ENCODE measurements around the gene FUNDC1.
"Not testable (repeated sequence)": the region's sequence is repeated elsewhere in the genome, so short reads cannot be mapped to it uniquely, and the experiment has no call there.

FUNDC1 gene

DNA sequence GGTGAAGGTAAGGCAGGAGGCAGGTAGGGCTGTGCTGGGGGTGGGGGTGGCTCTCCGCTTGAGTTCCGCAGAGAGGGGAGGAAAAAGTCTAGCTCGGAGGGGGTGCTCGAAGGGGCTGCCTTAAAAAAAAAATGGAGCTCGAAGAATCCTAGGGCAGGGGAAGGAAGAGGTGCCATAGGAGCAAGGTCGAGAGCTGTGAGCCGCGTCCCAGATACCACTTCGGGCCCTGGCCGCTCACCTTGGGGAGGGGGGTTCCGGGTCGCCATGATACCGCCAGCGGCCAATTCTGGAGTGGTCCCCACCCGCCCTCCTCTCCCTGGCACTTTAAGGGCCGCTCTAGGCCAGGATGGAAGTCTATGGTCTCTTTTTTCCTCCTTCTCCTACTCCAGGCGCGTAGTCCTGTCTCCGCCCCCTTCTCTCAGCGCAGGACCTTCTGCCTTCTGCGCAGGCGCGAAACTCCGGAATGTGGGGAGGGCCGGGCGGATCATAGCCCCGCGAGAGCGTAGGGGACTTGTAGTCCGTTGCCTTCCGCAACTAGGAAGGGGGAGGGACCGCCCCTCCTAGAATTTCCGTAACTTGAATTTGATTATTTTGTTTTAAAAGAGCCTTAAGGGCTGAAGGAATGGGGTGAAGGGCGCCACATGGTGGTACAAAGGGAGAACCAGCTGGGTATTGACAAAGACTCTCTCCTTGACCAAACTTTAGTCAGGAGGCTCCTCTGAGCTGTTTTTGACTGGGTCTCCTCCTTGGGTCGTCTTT is at the start of gene FUNDC1:
TSS of gene FUNDC1 (minus strand) at position 293 of the 759 bp plus-strand sequence. CDS start at position 266, 27 bp downstream.
- peak; percentile 93 for DNase-seq

GRCh38 chrX:44585866-44586265 is 43.2 kb upstream of the FUNDC1 start:
- DNase-seq: no peak

- no peak for DNase-seq
Measured at GRCh38 chrX:44580466-44580865, 37.8 kb upstream of the FUNDC1 start.

GRCh38 chrX:44572340-44572938 is 29.8 kb upstream of the FUNDC1 start:
- DNase-seq: no peak

- DNase-seq: no peak
Measured at GRCh38 chrX:44570522-44570921, 27.9 kb upstream of the FUNDC1 start.

DNA sequence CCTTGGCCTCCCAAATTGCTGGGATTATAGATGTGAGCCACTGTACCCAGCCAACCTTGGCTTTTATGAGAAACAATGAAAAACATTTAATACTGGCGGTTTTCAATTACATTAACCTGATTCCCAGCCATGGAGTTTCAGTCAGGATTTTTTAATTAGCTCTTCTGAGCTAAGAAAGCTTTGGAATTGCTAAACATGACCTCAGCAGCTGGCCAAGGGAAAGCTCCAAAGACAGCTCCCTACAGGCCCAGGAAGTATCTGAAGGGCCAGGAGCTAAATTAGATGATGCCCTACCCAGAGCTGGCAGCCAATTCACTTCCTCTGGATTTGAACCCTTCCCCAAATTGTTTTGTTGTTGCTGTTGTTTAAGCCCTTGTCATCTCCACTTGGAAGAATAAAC is 26.5 kb upstream of the FUNDC1 start:
- DNase-seq: no peak

DNA sequence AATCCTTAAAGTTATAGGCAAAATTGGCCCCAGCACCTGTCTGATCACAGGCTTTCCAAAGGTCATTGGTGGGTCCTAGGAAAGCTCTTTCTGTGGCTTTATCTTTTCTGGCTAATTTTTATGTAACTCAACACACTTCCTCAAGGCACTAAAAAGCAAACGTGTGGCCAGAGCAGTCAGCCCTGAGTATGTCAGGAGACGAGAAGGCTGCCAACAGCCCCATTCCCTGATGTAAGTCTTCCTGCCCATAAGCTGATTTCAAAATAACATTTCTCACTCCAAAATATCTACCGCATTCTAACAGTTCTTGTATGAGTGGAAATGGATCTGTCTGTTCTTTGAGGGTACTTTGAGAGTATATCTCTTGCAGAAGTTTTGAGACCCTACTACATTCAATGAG is 25.5 kb upstream of the FUNDC1 start:
- DNase-seq: no peak

GRCh38 chrX:44561896-44562295 is 19.2 kb upstream of the FUNDC1 start:
- DNase-seq: not testable (repeated sequence)

- no peak for DNase-seq
Measured at GRCh38 chrX:44550563-44550962, 7.9 kb upstream of the FUNDC1 start.

GRCh38 chrX:44545454-44545853 is 2.8 kb upstream of the FUNDC1 start:
- not testable (repeated sequence) for DNase-seq

DNA sequence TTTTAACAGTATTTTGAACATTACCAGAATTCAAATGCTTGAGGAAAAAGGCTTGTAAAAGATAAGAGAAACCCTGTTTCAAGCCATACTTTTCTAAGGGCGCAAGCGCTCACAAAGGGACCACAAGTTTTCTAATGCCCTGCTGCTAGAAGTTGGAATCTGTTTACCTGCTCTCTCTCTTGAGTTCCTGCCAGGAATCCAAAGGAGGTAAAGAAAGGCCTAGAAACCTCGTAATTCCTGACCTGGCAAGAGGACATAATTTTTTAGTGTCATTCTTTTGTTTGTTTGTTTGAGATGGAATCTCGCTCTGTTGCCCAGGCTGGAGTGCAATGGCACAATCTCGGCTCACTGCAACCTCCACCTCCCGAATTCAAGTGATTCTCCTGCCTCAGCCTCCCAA is 1.4 kb upstream of the FUNDC1 start:
- DNase-seq: no peak

GRCh38 chrX:44536198-44536597 is 6.5 kb downstream of the FUNDC1 start:
- no peak for DNase-seq

DNA sequence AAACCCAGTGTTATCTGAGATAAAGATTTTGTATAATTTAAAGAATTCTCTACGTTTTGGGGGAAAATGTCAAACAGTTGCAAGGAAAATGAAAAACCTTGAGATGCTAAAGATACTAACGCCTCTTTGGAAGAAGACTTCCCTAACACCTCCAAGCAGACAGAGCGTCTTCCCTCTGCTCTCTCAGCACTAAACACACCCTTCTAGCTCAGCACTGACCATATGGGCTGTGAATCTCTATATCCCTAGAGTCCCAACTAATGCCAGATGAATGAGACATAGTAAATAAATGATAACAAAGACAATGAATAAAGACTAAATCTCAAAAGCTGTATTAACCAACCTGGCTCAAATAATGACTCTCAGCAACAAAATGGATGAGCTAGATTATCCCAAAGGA is 13.3 kb downstream of the FUNDC1 start:
- no peak for DNase-seq

- no peak for DNase-seq
Measured at GRCh38 chrX:44514272-44514671, 28.4 kb downstream of the FUNDC1 start.

GRCh38 chrX:44507292-44507691 is 35.4 kb downstream of the FUNDC1 start:
- no peak for DNase-seq

- no peak for DNase-seq
Measured at GRCh38 chrX:44506678-44507077, 36.0 kb downstream of the FUNDC1 start.

- DNase-seq: no peak
Measured at GRCh38 chrX:44503560-44503959, 39.1 kb downstream of the FUNDC1 start.

- DNase-seq: no peak
Measured at GRCh38 chrX:44495091-44495490, 47.6 kb downstream of the FUNDC1 start.

DNA sequence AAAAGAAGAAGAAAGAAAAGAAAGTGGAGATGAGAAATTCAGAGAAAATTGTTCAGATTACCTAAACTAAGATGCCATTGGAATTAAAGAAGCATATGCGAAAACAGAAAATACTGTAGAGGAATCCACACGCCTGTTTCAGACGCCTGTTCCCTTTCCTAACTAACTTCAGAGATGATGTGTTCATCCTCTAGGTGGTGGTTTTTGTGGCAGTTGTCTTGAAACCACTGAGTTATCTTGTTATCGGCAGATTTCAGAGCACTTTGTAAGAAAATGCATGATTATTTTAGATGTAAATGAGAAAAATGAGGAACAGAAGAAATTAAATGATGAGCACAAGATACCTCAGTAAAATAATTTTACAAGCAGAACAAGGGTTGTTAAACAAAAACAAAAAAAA is 48.3 kb downstream of the FUNDC1 start:
- no peak for DNase-seq

DNA sequence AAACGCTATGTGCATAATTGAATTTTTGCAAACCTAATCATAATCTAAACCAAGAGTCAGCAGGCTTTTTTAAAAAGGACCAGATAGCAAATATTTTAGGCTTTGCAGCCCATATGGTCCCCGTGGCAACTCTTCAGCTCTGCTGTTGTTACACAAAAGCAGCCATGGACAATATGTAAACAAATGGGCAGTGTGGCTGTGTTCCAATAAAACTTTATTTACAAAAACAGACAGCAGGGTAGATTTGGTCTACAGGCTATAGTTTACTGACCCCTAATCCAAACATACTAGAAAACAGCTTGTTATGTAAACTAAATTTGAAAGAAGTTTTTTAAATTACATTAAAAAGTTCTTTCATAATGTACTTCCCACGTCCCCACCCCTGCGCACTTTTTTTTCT is 53.1 kb downstream of the FUNDC1 start:
- DNase-seq: no peak

DNA sequence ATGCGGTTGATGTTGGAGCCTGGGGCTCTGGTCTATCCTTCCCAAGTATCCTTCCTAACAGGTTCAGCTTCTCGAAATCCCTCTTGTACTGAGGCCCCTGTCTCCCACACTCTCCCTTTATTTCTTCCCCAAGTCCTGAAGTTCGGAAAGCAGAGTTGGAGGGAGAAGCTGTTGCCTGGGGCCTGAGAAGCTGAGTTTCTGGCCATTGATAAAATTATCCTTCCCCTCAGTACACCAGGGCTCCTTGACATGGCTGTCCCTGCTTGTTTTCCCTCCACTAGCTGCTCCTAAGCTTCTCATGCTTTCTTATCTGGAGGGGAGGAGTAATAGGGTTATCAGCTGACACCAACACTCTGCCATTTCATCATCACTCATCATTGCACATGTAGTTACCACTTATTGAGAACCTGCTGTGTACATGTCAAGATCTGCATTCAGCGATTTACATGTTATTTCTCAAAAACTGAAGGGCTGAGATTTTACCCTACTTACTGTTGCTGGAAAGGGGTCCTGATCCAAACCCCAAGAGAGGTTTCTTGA is 58.0 kb downstream of the FUNDC1 start:
- no peak for DNase-seq

DNA sequence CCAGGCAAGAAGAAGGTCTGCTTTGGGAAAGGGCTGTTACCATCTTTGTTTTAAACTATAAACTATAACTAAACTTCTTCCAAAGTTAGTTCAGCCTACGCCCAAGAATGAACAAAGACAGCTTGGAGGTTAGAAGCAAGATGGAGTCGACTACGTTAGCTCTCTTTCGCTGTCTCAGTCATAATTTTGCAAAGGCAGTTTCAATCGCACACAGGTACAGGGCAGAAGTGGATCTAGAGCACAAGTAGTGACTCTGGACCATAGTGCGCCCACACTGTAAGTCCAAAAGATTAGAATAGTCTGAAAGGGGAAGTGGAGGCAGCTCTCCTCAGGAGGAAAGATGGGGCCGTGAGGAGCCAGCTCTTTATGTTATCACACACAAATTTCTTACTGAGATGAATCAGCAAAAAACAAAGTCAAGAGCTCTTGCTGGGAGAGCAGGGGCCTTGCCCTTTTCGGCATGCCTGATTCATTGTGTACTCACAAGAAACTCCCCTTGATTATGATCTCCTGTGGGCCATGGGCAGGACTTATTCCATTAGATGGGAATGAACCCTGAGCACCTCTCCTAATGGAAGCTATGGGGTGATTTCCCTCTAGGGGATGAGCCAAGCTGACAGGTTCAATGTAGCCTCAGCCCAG is 58.6 kb downstream of the FUNDC1 start:
- no peak for DNase-seq

DNA sequence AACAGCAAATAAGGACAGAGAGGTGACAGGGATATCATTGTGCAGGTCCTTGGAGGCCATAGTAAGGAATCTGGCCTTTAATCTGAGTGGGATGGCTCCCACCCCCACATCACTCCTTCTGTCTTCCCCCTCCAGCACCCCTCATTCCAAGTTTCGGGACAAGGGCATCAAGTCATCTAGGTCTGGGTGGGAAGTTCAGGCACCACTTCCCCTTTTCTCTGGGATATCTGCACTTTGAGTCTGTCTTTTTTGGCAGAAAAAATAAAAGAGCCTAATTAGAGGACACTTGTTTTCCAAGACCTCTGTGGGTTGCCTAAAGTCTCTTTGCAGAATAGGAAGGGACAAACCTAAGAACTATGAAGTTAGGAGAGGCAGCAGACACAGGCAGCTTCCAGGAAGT is 60.1 kb downstream of the FUNDC1 start:
- DNase-seq: no peak

- DNase-seq: no peak
Measured at GRCh38 chrX:44480591-44480990, 62.1 kb downstream of the FUNDC1 start.

Measured in NCI-H2107 (cell line).